AG04450 (cell line): ENCODE results near the gene SNX1. TPM values are rescaled to one million over a fixed set of nuclear protein-coding genes. Genes with fewer than 3 reads are reported as not detected.
"Not testable (repeated sequence)": the region's sequence is repeated elsewhere in the genome, so short reads cannot be mapped to it uniquely, and the experiment has no call there.

Experiments
- CTCF ChIA-PET: fragments of 300-600, 350-600 bp; formaldehyde crosslinking; extraction: SDS; loops from one replicate; lab custom pipeline; 2022; ENCODE audit warnings: antibody characterized with exemption, inconsistent platforms; lab: Charles Lee
- POLR2A ChIA-PET: fragments of 350-600 bp; formaldehyde crosslinking; extraction: SDS; loops from one replicate; lab custom pipeline; 2021; ENCODE audit warnings: antibody characterized with exemption, inconsistent platforms; lab: Yijun Ruan, JAX
- DNase-seq: peaks from one replicate; pipeline ENCODE4 v3.0.0-alpha.2; 2011; ENCODE audit warnings: low read depth, low spot score
- H3K27ac ChIP-seq: one replicate; pipeline ENCODE4 v1.5.1; 2012; ENCODE audit warnings: low read depth, low read length, control low read depth
- H3K27me3 ChIP-seq: one replicate; pipeline ENCODE4 v1.6.0; 2012; ENCODE audit warnings: low read length; ENCODE audit not compliant: control insufficient read depth, insufficient read depth
- H3K4me3 ChIP-seq: 2 replicates; pipeline ENCODE4 v1.5.1; 2011; ENCODE audit warnings: mild to moderate bottlenecking, low read depth, low read length, control low read depth
- H3K9me3 ChIP-seq: 2 replicates; pipeline ENCODE4 v1.5.1; 2012; ENCODE audit warnings: low read length; ENCODE audit not compliant: control insufficient read depth, insufficient read depth
- CTCF ChIP-seq: IDR thresholded peaks from 2 replicates; pipeline ENCODE4 v1.5.1; 2011; ENCODE audit warnings: low read depth, low read length, control low read depth, inconsistent platforms
- polyA plus RNA-seq: library from polyadenylated mRNA; depleted of rRNA; stranded (reverse); fragments of >200 nt; gene quantifications from 2 replicates; pipeline ENCODE4 v1.2.3, GENCODE V29; 2011

SNX1 gene
- polyA plus RNA-seq, 1 experiment: 77.6 TPM

- Histone ChIP-seq H3K4me3 (no peak overlapping the region), H3K27ac (no peak overlapping the region), H3K9me3 (no peaks in the 10 kb centered on the region), H3K27me3 (no peaks in the 10 kb centered on the region)
- DNase-seq: no peak
- ChIA-PET CTCF (no interaction called here), POLR2A (interaction anchor here (0.9 kb wide), 1 partner anchor 19 kb away, joined by 3 read pairs; the partner anchor contains the start of gene CIAO2A)
- no peak for TF ChIP-seq CTCF
Measured at GRCh38 chr15:64112073-64112772, 16.4 kb downstream of the SNX1 start.

GRCh38 chr15:64112904-64113303 lies 17.1 kb downstream of the SNX1 start:
- Histone ChIP-seq H3K4me3 (no peak overlapping the region), H3K27me3 (no peaks in the 10 kb centered on the region), H3K27ac (no peak overlapping the region), H3K9me3 (no peaks in the 10 kb centered on the region)
- DNase-seq: no peak
- ChIA-PET CTCF (no interaction called here), POLR2A (no interaction called here)
- TF ChIP-seq CTCF: no peak

- Histone ChIP-seq H3K4me3 (no peak overlapping the region), H3K9me3 (no peaks in the 10 kb centered on the region), H3K27ac (no peak overlapping the region), H3K27me3 (no peaks in the 10 kb centered on the region)
- no peak for DNase-seq
- no peak for TF ChIP-seq CTCF
- ChIA-PET CTCF (no interaction called here), POLR2A (no interaction called here)
Measured at GRCh38 chr15:64117759-64118487, 22.1 kb downstream of the SNX1 start.

GRCh38 chr15:64120322-64120721 lies 24.5 kb downstream of the SNX1 start:
- POLR2A ChIA-PET, H3K9me3 ChIP-seq, H3K4me3 ChIP-seq, DNase-seq, H3K27ac ChIP-seq, H3K27me3 ChIP-seq: not testable (repeated sequence)
- CTCF ChIA-PET: interaction anchor here (0.9 kb wide), 1 partner anchor 18 kb away, joined by 3 read pairs; no protein-coding TSS in a partner anchor

- ChIA-PET CTCF (interaction anchor here (1.2 to 1.6 kb wide), 2 partner anchors 10 to 32 kb away, joined by 3 to 6 read pairs; no protein-coding TSS in a partner anchor), POLR2A (interaction anchor here (0.7 kb wide), 1 partner anchor 11 kb away, joined by 4 read pairs; no protein-coding TSS in a partner anchor)
- DNase-seq: no peak
- TF ChIP-seq CTCF: no peak
- Histone ChIP-seq H3K9me3 (no peaks in the 10 kb centered on the region), H3K27me3 (no peaks in the 10 kb centered on the region), H3K4me3 (no peak overlapping the region), H3K27ac (no peak overlapping the region)
Measured at GRCh38 chr15:64121614-64122013, 25.8 kb downstream of the SNX1 start.
